Forelimb muscle (tissue), 1 donor: ENCODE data around the gene S100A3. TPM values are rescaled to one million over a fixed set of nuclear protein-coding genes. Genes with fewer than 3 reads are reported as not detected.
"Not testable (repeated sequence)": the region's sequence is repeated elsewhere in the genome, so short reads cannot be mapped to it uniquely, and the experiment has no call there.

Experiments used
- DNase-seq: peaks from one replicate; pipeline ENCODE4 v3.0.0-alpha.2; 2013; ENCODE audit warnings: low read depth
- polyA plus RNA-seq: library from polyadenylated mRNA; unstranded; fragments of 120-200 nt; gene quantifications from one replicate; pipeline ENCODE4 v1.2.1, GENCODE V29; 2013; ENCODE audit not compliant: insufficient read length

S100A3 gene
- polyA plus RNA-seq, 1 donor = 0.77 TPM

DNA sequence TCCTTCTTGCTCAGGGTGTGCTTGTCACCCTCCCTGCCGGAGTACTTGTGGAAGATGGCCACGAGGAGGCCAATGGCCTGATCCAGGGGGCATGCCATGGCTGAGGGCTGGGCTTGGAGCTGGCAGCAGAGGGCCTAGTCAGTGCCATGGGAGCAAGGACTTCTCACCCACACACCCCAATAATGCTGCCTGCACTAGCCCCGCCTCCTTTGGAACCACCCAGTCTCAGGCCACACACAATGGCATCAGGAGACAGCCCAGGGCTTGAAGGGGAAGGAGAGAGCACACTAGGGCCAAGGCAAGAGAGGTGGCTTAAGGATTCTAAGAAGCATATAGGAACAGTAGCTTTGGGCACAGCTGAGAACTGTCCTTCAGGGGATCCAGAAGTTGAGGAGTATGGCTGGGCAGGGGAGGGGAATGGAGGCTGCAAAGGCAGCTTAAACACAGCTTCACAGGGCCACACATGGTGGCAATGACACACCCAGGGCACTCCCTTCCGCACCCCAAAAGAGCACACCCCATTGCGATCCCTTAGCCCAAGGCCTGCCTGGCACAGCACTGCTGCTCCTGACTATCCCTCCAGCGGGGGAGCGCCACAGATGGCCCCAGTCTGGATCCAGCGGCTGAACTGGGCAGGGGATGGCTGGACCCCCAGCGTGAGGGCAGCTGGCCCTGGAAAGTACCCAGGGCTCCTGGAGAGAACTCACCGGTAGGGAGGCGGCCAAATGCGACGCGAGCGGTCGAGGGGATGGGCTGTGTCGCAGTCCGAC lies 13.6 kb downstream of the S100A3 start, which contains the start of gene S100A6:
Gene S100A6 (minus strand): TSS at position 750 of the 770 bp plus-strand sequence. CDS start 652 bp downstream, at position 98.
- DNase-seq = no peak

DNA sequence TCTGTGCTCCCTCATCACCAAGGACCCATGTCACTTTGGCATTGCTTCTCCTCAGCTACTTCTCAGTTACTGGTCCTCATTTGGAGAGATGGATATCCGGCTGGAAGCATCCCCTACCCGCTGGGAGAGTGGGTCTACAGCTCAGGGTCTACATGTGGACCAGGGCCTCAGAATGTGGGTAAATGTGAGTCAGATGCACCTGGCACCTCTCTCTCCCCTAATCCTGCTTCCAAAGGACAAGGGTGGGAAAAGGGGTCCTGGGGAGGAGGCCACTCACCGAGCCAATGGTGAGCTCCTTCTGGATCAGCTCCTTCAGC lies 14.2 kb downstream of the S100A3 start:
- no peak for DNase-seq

DNA sequence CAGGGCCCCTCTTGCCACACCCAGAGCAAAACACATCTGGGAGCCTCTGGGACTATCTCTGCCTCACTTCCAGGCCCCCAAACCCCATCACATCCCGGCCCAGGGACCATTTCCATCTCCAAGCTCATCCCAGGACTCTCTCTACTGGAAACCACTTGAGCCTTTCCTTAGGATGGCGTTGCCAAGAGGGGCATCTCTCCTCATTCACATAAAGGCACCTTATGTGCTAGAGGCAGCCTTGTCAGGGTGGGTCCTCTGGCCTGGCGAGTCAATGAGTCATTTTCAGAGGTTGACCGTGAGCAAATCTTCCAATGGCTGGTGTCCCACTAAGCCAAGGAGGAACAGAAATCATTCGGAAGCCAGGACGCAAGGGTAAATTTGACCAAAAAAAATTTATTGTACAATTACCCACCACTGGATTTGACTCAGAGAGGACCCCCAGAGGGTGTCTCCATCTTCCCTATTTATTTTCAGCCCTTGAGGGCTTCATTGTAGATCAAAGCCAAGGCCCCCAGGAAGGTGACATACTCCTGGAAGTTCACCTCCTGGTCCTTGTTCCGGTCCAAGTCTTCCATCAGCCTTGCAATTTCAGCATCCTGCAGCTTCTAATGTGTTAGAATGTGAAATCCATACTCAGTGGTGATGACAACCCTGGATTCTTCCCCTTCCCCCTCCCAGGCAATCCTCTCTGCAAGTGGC lies 14.7 kb downstream of the S100A3 start:
- no peak for DNase-seq

DNA sequence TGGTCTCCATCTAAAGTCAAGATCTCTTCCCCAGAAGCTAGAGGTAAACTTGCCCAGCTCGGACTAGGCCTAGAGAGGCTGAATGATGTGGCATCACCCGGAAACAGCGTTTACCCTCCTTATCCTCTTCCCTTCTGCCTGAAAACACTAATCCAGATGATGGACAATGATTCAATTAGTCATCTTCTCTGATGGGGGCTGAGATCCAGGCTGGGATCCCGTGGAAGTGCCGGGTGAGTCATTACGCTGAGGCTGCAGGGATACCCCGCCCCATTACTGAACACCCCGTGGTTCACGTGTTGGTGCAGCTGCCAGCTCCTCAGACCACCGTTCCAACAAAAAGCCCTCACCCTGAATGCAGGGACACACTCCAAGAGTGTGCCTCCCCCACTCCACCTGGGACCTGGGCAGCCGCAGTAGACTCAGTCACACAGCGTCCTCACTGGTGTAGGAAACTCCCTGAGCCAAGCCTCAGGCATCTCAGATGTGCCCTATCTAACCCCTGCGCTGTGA lies 15.3 kb downstream of the S100A3 start:
- DNase-seq = no peak

DNA sequence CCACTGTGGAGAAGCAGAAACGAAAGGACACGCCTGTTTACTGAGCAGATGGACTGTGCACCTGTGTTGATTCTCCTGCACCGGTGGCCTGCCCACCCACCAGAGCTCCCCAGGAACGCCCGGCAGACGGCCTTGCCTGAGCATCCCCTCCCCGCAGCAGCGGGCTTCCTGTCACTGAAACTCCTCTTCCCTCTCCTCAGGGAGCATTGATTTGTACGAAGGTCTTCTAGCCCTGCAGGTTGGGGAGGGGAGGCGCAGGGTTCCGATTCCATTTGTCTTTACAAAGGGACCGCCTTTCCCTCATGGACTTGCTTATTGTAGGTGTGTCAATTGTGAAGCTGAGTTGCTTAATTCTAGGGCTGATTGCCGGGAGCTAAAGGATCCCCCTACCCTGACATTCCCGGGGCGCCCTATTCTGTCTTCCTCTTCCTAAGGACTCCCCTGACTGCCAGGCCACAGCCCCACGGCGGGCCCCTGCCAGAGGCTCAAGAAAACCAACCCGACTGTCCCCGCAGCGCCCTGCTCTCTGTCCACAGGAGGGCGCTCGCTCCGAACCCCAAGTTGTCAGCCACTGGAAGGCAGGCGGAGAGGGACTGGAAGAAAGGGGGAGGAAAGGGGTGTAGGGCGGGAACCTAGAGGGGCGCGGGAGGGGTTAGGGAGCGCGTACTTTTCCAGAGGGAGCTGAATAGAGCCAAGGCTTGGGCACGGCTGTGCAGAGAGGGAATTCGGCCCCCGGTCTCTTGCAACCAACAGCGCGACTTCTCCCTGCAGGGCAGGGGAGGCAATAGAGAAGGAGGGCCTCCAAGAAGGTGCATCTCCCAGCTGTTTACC lies 16.1 kb downstream of the S100A3 start:
- DNase-seq = no peak

DNA sequence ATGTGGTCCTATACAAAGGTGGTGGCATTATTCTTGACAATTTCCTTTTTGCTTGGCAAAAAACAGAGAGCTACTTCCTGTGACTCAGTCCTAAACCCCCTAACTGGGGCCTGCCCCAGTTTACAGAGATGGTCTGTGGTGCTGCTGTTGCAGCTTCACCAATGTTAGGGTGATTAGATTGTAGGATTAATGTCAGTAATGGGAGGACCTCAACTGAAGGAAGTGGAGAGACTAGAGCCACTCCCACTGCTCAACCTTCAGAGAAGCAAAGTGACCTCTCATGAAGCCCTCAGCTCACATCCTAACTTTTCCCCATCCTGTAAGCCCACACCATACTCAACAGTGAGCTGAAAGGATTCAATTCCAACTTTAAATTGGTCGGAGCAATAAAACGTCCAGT lies 16.9 kb downstream of the S100A3 start:
- DNase-seq = no peak

DNA sequence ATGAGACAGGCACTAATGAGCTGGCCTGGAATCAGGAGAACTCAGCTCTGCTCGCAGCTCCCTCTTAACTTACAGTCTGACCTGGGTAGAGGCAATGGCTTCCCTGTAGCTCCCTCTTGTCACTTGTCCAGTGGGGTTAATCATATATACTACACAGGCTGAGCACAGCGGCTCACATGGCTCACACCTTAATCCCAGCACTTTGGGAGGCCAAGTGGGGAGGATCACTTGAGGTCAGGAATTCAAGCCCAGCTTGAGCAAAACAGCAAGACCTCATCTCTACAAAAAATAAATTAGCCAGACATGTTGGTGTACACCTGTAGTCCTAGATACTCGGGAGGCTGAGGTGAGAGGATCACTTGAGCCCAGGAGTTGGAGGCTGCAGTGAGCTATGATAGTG lies 17.4 kb downstream of the S100A3 start:
- DNase-seq = no peak

DNA sequence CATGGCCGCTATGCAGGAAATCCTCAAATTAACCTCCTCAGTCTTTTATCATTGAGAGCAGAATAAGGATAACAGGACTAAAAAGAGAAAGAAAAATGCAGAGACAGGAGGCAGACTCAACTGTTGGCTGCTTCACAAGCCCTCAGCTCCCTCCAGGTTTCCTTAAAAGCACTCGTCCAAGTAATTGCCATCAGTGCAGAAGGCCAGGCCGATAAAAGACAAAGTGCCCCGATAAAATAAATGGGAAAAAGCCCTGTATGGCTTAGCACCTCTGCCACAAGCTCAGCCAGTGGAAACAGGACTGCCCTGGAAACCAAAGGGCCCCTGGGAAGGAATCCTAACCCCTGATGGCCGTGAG lies 21.4 kb downstream of the S100A3 start:
- DNase-seq = no peak

DNA sequence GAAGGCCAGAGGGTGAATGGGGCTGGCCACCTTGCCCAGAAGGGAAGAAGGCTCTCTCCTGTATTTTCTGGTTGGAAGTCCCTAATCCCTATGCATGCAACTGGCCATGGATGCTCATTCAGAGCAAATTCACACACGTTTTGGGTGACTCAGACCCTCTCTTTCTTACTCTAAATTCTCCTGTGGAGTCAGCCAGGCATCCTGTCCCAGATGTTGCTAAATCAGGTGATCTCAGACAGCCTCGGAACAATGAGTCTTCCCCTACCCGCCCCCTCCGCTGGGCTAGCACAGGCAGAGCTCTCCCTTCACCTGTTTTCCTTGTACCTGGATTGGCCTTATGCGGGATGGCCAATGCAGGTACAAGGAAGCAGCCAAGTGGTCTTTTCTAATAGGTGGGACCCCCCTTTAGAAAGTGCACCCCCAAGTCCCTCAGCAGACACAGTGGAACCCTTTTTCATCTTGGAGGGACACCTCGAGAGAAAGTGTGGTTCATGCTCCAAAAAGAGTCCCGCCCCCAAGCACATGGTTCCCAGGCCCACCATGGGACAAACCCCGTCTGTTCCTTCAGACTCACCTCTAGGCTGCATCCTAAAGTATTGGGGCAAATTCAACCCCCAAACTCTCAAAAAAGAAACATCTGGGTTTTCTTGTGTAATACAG lies 21.9 kb downstream of the S100A3 start:
- DNase-seq = no peak

DNA sequence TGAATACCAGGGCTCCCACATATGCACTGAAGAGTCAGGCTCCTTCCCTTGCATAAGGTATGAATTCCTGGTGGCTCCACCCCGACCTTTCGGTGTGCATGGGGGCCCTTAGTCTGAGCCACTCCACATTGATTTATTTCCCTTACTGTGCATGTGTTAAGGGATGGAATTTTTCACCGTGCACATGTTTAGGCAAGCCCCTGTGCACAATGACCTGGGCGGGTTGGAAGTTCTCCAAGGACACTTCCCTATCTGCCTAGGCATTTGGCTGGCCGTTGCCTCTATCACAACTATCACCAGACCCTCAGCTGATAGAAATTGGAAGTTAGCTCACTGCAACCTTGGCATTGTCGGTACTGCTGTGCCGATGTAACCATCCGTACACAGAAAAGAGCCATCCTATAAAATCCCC lies 22.9 kb downstream of the S100A3 start:
- DNase-seq = no peak

DNA sequence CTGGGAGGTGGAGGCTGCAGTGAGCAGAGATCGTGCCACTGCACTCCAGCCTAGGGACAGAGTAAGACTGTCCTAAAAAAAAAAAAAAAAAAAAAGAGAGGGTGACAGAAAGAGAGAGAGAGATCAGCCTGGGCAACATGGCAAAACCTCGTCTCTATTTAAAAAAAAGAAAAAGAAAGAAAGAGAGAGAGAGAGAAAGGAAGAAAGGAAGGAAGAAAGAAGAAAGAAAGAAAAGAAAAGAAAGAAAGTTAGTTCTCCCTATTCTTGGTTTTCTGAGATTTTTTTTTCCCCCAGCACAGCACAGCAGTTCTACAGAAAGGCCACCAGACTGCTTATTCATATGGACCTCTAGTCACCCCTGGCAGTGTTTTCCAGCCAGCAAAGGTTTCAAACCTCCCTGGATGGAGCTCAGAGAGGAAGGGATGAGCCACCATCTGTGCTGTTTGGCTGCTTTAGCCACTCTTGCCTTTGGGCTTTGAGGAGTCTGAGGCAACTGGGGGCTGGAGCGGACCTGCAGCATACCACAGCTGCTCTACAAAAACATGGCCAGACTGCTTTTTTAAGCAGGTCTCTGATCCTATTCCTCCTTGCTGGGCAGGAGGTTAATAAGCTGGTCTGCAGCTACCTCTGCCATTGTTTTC lies 23.9 kb downstream of the S100A3 start:
- DNase-seq = no peak

DNA sequence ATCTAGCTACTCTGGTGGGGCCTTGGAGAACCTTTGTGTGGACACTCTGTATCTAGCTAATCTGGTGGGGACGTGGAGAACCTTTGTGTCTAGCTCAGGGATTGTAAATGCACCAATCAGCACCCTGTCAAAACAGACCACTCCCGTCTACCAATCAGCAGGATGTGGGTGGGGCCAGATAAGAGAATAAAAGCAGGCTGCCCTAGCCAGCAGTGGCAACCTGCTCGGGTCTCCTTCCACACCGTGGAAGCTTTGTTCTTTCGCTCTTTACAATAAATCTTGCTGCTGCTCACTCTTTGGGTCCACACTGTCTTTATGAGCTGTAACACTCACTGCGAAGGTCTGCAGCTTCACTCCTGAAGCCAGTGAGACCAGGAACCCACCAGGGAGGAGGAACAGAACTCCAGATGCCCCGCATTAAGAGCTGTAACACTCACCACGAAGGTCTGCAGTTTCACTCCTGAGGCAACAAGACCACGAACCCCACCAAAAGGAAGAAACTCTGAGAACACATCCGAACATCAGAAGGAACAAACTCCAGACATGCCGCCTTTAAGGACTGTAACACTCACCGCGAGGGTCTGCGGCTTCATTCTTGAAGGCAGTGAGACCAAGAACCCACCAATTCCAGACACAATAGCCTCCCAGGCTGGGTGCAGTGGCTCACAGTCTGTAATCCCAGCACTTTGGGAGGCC lies 26.6 kb downstream of the S100A3 start:
- DNase-seq = not testable (repeated sequence)

DNA sequence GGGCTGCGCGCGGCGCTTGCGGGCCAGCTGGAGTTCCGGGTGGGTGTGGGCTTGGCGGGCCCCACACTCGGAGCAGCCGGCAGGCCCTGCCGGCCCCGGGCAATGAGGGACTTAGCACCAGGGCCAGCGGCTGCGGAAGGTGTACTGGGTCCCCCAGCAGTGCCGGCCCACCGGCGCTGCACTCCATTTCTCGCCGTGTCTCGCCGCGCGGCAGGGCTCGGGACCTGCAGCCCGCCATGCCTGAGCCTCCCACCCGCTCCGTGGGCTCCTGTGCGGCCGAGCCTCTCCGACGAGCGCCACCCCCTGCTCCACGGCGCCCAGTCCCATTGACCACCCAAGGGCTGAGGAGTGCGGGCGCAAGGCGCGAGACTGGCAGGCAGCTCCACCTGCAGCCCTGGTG lies 27.2 kb downstream of the S100A3 start:
- not testable (repeated sequence) for DNase-seq

DNA sequence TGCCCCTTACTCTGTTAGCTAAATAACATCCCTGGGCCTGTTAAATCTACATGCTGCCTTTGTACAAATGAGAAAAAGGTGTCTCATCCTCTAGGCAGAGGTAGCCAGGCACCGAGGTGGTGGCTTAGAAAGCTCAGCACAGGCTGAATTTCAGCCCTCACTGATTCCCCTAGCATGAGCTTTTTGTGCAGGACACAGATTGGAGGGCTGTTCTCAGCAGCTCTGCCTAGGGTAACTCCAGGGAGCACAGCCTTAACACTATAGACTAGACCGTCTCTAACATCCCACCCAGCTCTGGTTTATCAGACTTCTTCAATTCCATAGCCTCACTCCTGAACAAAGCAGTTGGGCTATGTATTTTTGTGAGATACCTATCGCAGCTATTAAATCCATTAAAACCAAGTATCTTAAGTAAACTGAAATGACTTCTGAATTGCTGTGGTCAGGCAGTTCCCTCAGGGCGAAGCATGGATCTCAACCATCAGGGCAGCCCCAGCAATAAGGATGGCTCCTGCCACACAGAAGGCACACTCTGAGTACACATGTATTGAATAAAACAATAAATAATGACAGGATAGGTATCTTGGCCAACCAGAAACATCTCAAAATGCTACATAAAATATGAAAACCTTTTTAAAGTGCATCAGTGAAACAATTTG lies 28.1 kb downstream of the S100A3 start:
- no peak for DNase-seq

DNA sequence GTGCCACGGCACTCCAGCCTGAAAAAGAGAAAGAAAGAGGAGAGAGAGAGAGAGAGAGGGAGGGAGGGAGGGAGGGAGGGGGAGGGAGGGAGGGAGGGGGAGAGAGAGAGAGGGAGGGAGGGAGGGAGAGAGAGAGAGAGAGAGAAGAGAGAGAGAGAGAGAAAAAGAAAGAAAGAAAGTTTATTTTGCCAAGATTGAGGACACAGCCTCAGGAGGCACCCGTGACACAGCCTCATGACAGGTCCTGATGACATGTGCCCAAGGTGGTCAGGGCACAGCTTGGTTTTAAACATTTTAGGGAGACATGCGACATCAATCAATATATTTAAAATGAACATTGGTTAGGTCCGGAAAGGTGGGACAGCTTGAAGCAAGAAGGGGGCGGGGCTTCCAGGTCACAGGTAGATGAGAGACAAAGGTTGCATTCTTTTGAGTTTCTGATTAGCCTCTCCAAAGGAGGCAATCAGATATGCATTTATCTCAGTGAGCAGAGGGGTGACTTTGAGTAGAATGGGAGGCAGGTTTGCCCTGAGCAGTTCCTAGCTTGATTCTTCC lies 28.8 kb downstream of the S100A3 start:
- not testable (repeated sequence) for DNase-seq

DNA sequence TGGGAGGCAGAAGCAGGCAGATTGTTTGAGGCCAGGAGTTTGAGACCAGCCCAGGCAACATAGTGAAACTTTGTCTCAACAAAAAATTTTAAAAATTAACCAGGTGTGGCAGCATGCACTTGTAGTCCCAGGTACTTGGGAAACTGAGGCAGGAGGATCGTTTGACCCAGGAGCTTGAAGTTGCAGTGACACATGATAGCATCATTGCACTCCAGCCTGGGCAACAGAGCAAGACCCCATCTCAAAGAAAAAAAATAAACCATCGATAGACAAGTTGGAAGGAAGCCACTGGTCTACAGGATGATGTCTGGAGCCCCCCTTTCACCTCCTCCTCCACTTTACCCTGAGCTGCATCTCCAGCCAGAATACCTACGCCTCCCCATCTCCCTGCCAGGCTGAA lies 29.8 kb downstream of the S100A3 start:
- no peak for DNase-seq

DNA sequence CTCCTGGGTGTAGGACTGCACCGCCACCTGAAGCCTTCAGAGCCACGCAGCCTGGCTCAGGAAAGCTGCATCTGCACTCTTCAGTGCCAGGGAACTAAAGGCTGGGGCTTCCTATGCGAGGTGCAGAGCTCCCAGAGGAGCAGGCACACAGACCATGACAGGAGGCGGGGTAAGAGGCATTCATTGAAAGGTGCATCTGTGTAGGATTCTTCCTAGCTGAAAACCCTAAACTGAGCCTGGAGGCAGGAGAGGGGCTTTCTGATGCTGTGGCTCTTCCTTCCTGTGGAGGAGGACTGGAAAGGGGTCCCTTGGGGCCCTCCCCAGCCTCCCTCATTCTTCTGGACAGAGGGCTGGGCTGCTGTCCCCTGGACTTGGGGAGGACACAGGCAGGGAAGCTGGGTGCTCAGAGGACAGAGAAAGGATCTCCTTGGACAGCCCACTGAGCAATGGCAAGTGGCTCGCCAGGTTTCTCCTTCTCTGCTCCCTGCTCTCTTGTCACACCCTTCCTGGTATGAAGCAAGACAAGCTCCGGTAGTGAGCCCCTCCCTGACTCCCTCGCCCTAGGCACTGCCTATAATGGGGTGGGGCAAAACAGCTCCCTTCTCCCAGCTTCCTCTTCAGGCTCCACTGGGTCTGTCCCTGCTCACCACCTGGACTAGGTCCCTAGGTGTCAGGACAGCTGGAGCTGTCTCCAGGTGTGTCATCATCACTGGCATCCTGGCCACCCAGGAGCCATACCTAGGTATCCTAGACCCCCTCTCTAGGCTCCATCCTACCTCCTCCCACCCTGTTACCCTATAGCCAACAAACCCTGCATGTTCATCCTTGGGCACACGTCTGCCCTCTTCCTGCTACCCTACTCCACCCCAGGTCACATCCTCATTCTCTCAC lies 33.3 kb downstream of the S100A3 start:
- no peak for DNase-seq

DNA sequence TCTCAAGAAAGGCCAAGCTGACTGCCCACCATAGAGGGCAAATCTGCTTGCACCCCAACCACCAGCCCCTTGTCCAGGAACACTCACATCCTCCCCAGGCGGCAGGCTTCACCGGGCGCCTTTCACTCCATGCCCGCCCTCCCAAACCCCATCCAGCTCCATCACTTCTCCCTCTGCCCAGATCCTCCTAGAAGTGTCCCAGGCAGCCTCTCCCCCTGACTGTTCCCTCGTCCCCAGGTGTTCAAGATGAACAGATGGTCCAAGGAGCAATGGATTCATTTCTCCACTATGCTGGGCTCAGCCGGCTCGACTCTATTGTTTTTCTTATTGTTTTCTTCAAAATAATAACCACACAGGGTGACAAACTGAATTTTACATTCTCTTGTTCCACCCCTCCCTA lies 35.4 kb downstream of the S100A3 start:
- DNase-seq = no peak

DNA sequence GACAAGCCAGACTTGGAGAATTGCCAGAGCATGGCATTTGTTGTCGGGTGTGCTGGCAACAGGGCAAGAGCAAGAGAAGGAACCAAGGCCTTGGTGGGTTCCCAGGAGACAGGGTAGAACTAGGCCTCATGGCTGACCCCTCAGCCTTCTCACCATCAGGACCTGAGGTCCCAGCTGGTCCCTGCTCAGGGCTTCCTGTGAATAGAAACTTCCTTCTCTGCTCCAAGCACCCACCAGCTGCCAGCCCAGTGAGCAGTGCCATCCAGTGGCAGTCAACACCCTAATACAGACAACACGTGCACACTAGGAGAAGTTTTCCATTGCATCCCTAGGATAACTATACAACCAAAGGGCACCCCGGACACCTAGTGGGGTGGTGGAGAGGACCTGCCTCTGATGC lies 36.0 kb downstream of the S100A3 start:
- no peak for DNase-seq
